Measurements from ENCODE around the gene GPD1.

The GPD1 gene

GRCh38 chr12:50058743-50059312, 45.0 kb upstream of the GPD1 start:
- no peak for DNase-seq (ENCODE audit: extremely low spot score)
- no peak for TF ChIP-seq CTCF (IDR thresholded peaks at IDR 0.05; ENCODE audit: control extremely low read depth, extremely low read depth, low read depth, missing control alignments)
- ChIA-PET CTCF (interaction anchor here (1.0 to 5.8 kb wide), 8 partner anchors 11 to 113 kb away, joined by 3 to 52 read pairs (median 11); partner anchors contain the start of gene AQP6), POLR2A (no interaction called here)

- no peak for DNase-seq (ENCODE audit: extremely low spot score)
- no peak for TF ChIP-seq CTCF (IDR thresholded peaks at IDR 0.05; ENCODE audit: control extremely low read depth, extremely low read depth, low read depth, missing control alignments)
- ChIA-PET CTCF (interaction anchor here (1.5 to 5.8 kb wide), 7 partner anchors 10 to 114 kb away, joined by 4 to 52 read pairs (median 12); no protein-coding TSS in a partner anchor), POLR2A (no interaction called here)
These were observed 44.2 kb upstream of the GPD1 start for GRCh38 chr12:50059440-50060119.

GRCh38 chr12:50060120-50060468, 43.7 kb upstream of the GPD1 start:
- TF ChIP-seq CTCF (IDR thresholded peaks at IDR 0.05; ENCODE audit: control extremely low read depth, extremely low read depth, low read depth, missing control alignments): no peak
- no peak for DNase-seq (ENCODE audit: extremely low spot score)
- ChIA-PET POLR2A (no interaction called here), CTCF (interaction anchor here (1.5 to 5.8 kb wide), 7 partner anchors 9 to 114 kb away, joined by 4 to 52 read pairs (median 12); no protein-coding TSS in a partner anchor)

GRCh38 chr12:50061171-50061570, 42.6 kb upstream of the GPD1 start:
- no peak for TF ChIP-seq CTCF (IDR thresholded peaks at IDR 0.05; ENCODE audit: control extremely low read depth, extremely low read depth, low read depth, missing control alignments)
- no peak for DNase-seq (ENCODE audit: extremely low spot score)
- ChIA-PET CTCF (interaction anchor here (1.1 to 11.2 kb wide), 6 partner anchors 8 to 94 kb away, joined by 3 to 122 read pairs (median 26); no protein-coding TSS in a partner anchor), POLR2A (no interaction called here)

GRCh38 chr12:50061946-50062686, 41.7 kb upstream of the GPD1 start:
- no peak for TF ChIP-seq CTCF (IDR thresholded peaks at IDR 0.05; ENCODE audit: control extremely low read depth, extremely low read depth, low read depth, missing control alignments)
- DNase-seq (ENCODE audit: extremely low spot score): no peak
- ChIA-PET CTCF (interaction anchor here (0.7 to 11.2 kb wide), 8 partner anchors 7 to 114 kb away, joined by 3 to 122 read pairs (median 6); no protein-coding TSS in a partner anchor), POLR2A (no interaction called here)

GRCh38 chr12:50062728-50063460, 40.9 kb upstream of the GPD1 start:
- TF ChIP-seq CTCF (IDR thresholded peaks at IDR 0.05; ENCODE audit: control extremely low read depth, extremely low read depth, low read depth, missing control alignments): no peak
- POLR2A ChIA-PET: no interaction called here
- CTCF ChIA-PET: interaction anchor here (0.8 to 11.2 kb wide), 7 partner anchors 7 to 96 kb away, joined by 4 to 122 read pairs (median 8); no protein-coding TSS in a partner anchor
- no peak for DNase-seq (ENCODE audit: extremely low spot score)

Measured in GM10248 (cell line).